Adrenal gland (tissue), 12 donors: ENCODE measurements around the gene OTC. TPM values are rescaled to one million over a fixed set of nuclear protein-coding genes. Genes with fewer than 3 reads are reported as not detected.

Source experiments
- DNase-seq, 7 donors: peaks; one replicate each; pipeline ENCODE4 v3.0.0-alpha.2; 2019 to 2020
- H3K27ac ChIP-seq, 5 donors: fragments of 200-600 bp; sonication (generic) in 4 of 5; 1 replicate in 3 of 5; 2 replicates in 2 of 5; pipeline versions ENCODE4 v1.5.1 to v1.8.0; 2016 to 2020; ENCODE audit warnings: mild to moderate bottlenecking in 1 of 5
- H3K27me3 ChIP-seq: fragments of 200-600 bp; 2 replicates; pipeline ENCODE4 v1.8.0; 2021
- H3K36me3 ChIP-seq, 2 donors: fragments of 200-600 bp; replicated peaks in 1 of 2; 1 replicate in 1 of 2; 2 replicates in 1 of 2; pipeline versions ENCODE4 v1.5.1 to v1.8.0; 2018 to 2022
- H3K4me1 ChIP-seq, 2 donors: fragments of 200-600 bp; replicated peaks in 1 of 2; 1 replicate in 1 of 2; 2 replicates in 1 of 2; pipeline versions ENCODE4 v1.5.1 to v1.8.0; 2018 to 2021
- H3K4me3 ChIP-seq, 4 donors: fragments of 200-600 bp; sonication (generic) in 3 of 4; one replicate each; pipeline ENCODE4 v1.5.1; 2016 to 2018
- H3K9me3 ChIP-seq, 3 donors: fragments of 200-600 bp; sonication (generic) in 1 of 3; replicated peaks in 1 of 3; 1 replicate in 2 of 3; 2 replicates in 1 of 3; pipeline versions ENCODE4 v1.5.1 to v1.8.0; 2016 to 2021
- CTCF ChIP-seq, 6 experiments: fragments of 450-650 bp in 4 of 6; fragments of 200-600 bp in 2 of 6; sonication (generic) in 1 of 6; IDR thresholded peaks; 1 replicate in 5 of 6; 2 replicates in 1 of 6; pipeline versions ENCODE4 v1.5.1 to v1.8.0; 2016 to 2021; ENCODE audit warnings: antibody characterized with exemption in 6 of 6, mild to moderate bottlenecking in 2 of 6, moderate library complexity in 1 of 6
- POLR2A ChIP-seq, 2 donors: fragments of 450-650 bp; IDR thresholded peaks; one replicate each; pipeline ENCODE4 v1.6.1; 2017; ENCODE audit warnings: antibody characterized with exemption in 2 of 2, mild to moderate bottlenecking in 2 of 2, moderate library complexity in 1 of 2
- WGBS, 4 donors: extraction: QIAGEN DNeasy Blood & Tissue Kit in 2 of 4; methylation state at CpG; one replicate each; pipeline versions ENCODE4 v1.1.5 to v1.1.7; 2013 to 2017; 5-methylcytosine and 5-hydroxymethylcytosine counted together
- intact Hi-C, 2 donors: fragments of 100-400 bp; cut with DNase I; formaldehyde crosslinking; loops; one replicate each; pipeline versions ENCODE4 v1.14.1 to v1.15.0; 2022 to 2023
- polyA plus RNA-seq, 3 donors: library from polyadenylated mRNA; stranded (reverse); fragments of 200-250 nt in 2 of 3; fragments of 350-450 nt in 1 of 3; fragmentation: Illumina TruSeq in 1 of 3; extraction: RNeasy Lipid Tissue Mini Kit (QIAGEN cat#74804) in 1 of 3; gene quantifications; one replicate each; pipeline ENCODE4 v1.2.3, GENCODE V29; 2013 to 2014
- total RNA-seq, 9 donors: library from RNA; depleted of rRNA in 4 of 9; stranded (reverse); fragments of >200 nt in 4 of 9; fragments of 120-200 nt in 1 of 9; fragmentation: NEBNext Ultra II Directional in 1 of 9; extraction: Animal tissue kit (Norgen Biotek cat#: 25700) in 1 of 9; gene quantifications; one replicate each; pipeline versions ENCODE4 v1.1.0 to v1.2.4, GENCODE V29; 2013 to 2023
- donor health status: healthy with polysubstance abuse.
- donor health status: Bipolar disorder and iron deficiency.
- donor health status: DM: yes; HTN: yes; CAD: no.
- donor health status: DM: no; HTN: no; CAD: no.
- donor health status: DM: no; HTN: no; CAD: no.
- donor health status: DM: yes; HTN: yes; CAD: no.

Gene OTC
- total and polyA plus RNA-seq, 12 donors, result 0.14 to 0.54 (median 0.21) TPM; not detected in 8

- H3K27ac ChIP-seq, result no peak overlapping the region
- H3K9me3 ChIP-seq, result no peaks in the 10 kb centered on the region
- no peak overlapping the region for H3K4me3 ChIP-seq
- no peaks in the 10 kb centered on the region for H3K27me3 ChIP-seq
- intact Hi-C loops, result no loop called here
- no peak for TF ChIP-seq CTCF (IDR thresholded peaks at IDR 0.05)
- TF ChIP-seq POLR2A (IDR thresholded peaks at IDR 0.05), result no peak
- no peaks in the 10 kb centered on the region for H3K36me3 ChIP-seq
- no peak for DNase-seq
- no peaks in the 10 kb centered on the region for H3K4me1 ChIP-seq
- WGBS, 4 donors, result 86 to 94% (median 87%) methylated on average over 4 of the region's 4 CpGs
Measured at GRCh38 chrX:38312436-38312835, 40.0 kb upstream of the OTC start.

GRCh38 chrX:38313190-38313589 lies 39.2 kb upstream of the OTC start:
- Histone ChIP-seq H3K4me3 (no peak overlapping the region), H3K27ac (no peak overlapping the region), H3K27me3 (no peaks in the 10 kb centered on the region), H3K9me3 (no peaks in the 10 kb centered on the region), H3K4me1 (no peaks in the 10 kb centered on the region), H3K36me3 (no peaks in the 10 kb centered on the region)
- 78 to 98% (median 84%) methylated on average over 4 of the region's 4 CpGs for WGBS, 4 donors
- no peak for TF ChIP-seq CTCF (IDR thresholded peaks at IDR 0.05)
- no peak for TF ChIP-seq POLR2A (IDR thresholded peaks at IDR 0.05)
- no peak for DNase-seq
- intact Hi-C loops, result no loop called here

GRCh38 chrX:38315186-38315585 lies 37.2 kb upstream of the OTC start:
- Histone ChIP-seq H3K36me3 (no peaks in the 10 kb centered on the region), H3K9me3 (no peaks in the 10 kb centered on the region), H3K27me3 (no peaks in the 10 kb centered on the region), H3K4me1 (no peaks in the 10 kb centered on the region), H3K27ac (no peak overlapping the region), H3K4me3 (no peak overlapping the region)
- DNase-seq, result no peak
- TF ChIP-seq CTCF (IDR thresholded peaks at IDR 0.05) (no peak), POLR2A (IDR thresholded peaks at IDR 0.05) (no peak)
- 82 to 99% (median 94%) methylated on average over 7 of the region's 7 CpGs for WGBS, 4 donors
- intact Hi-C loops, result no loop called here

- 64 to 89% (median 76%) methylated on average over 3 of the region's 3 CpGs for WGBS, 4 donors
- no peak for DNase-seq
- H3K4me1 ChIP-seq, result no peaks in the 10 kb centered on the region
- no peak overlapping the region for H3K4me3 ChIP-seq
- no peak for TF ChIP-seq POLR2A (IDR thresholded peaks at IDR 0.05)
- TF ChIP-seq CTCF (IDR thresholded peaks at IDR 0.05), result no peak
- no peaks in the 10 kb centered on the region for H3K36me3 ChIP-seq
- H3K9me3 ChIP-seq, result no peaks in the 10 kb centered on the region
- H3K27me3 ChIP-seq, result no peaks in the 10 kb centered on the region
- no peak overlapping the region for H3K27ac ChIP-seq
- intact Hi-C loops, result no loop called here
Measured at GRCh38 chrX:38318196-38318595, 34.2 kb upstream of the OTC start.
